NCI-H524 treated with DMSO at 0.1 percent for 48 hours (cell line): Measurements from ENCODE around the gene REG3A.

Experiments used
- DNase-seq: peaks from one replicate; lab custom pipeline; 2025; lab: John Stamatoyannopoulos, UW

The REG3A gene

GRCh38 chr2:79120194-79120713, 39.3 kb downstream of the REG3A start, which contains the start of gene REG1A:
TSS of gene REG1A (plus strand) at chr2:79120488. CDS start at chr2:79120862, 374 bp downstream.
- DNase-seq, result no peak

GRCh38 chr2:79116997-79117928, 42.3 kb downstream of the REG3A start:
- DNase-seq, result no peak

- DNase-seq, result no peak
Observed at GRCh38 chr2:79114797-79115494, 44.6 kb downstream of the REG3A start.

GRCh38 chr2:79112269-79112668, 47.3 kb downstream of the REG3A start:
- no peak for DNase-seq
